GM21786 (cell line): ENCODE results near the gene CRIP3.

ENCODE experiments used
- ATAC-seq: cut with Tn5 transposase; IDR thresholded peaks from one replicate; pipeline ENCODE4 v1.9.1; 2021; ENCODE audit not compliant: unreplicated experiment

CRIP3 gene

DNA sequence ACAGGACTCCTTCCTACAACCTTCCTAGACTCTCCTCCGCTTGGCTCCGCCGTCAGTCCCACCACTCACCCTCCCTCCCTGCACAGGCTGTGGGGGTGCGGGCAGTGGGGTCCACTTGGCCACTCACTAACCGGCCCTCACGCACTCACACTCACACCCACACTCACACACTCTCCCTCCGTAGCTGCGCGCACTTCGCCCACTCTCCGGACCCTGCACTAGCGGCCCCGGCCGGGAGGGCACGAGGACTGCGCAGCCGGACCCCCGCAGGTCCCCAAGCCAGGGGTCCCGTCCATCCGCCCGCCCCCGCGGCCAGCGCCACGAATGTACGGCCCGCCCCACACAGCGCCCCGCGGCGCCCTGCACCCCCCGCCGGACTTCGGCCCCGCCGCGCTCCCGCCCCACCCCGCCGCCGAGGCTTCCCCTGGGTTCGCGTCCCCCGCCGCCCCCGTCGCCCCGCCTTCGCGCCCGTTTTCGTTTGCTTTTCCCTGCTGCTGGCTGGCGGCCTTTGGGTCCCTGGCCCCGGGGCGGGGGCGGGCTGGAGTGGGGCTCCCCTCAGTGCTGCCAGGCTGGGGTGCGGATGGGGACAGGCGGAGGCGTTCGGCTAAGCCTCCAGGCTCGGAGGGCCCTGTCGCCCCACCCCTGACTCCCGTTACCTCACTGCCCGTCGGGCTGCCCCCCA lies 33.6 kb downstream of the CRIP3 start:
- no peak for ATAC-seq

DNA sequence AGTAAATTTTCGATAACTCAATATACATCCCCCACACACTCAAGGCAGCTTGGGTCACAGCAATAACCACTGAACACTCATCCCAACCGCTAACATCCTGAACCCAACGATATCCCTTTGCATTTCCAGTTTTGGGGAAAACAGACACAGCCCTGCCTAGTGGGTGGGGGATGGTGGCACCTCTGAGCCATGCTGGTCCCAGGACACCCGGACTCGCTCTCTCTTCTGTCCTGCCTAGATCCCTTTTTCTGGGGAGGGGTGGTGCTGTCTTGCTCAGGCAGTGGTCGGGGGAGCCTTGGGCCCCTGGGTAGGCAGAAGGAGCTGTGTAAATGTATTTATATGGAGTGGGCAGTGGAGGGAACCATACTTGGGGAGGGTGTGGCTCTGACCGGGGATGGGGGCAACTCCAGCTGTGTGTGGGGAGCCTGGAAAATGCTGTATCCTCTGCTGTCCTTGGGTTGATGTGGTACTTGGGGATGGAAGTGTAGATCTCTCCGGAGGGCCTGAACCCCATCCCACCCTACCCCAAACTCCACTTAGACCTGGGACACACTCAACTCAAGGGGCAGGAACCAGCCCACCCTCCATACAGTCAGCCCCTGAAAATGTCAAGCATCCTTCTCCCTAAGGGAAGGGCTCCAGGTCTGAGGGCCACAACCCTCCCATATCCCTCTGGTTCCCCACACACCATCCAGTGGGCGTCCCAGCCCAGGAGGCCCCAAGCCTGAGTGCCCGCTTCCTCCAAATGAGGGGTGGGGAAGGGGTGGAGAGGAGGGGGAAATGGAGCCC lies 34.3 kb downstream of the CRIP3 start:
- ATAC-seq: no peak

DNA sequence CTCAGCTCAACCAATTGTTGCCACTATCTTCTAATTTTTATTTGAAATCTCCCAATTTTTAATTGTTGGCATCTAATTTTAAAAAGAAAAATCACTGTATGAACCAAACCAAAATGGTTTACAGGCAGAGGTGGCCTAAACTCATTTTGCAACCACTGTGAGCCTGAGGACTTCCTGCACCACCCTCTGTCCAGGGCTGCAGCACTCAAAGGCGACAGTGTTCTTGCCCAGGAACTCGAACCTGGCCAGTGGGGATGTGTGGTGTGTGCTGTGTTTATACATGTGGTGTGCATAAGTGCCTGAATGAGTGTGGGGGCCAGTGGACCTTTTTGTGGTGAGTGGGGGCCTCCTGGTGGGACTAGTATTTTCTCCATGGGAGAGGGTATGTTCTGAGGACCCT lies 34.9 kb downstream of the CRIP3 start:
- ATAC-seq: no peak

- no peak for ATAC-seq
Observed at GRCh38 chr6:43271944-43272343, 36.7 kb downstream of the CRIP3 start.

DNA sequence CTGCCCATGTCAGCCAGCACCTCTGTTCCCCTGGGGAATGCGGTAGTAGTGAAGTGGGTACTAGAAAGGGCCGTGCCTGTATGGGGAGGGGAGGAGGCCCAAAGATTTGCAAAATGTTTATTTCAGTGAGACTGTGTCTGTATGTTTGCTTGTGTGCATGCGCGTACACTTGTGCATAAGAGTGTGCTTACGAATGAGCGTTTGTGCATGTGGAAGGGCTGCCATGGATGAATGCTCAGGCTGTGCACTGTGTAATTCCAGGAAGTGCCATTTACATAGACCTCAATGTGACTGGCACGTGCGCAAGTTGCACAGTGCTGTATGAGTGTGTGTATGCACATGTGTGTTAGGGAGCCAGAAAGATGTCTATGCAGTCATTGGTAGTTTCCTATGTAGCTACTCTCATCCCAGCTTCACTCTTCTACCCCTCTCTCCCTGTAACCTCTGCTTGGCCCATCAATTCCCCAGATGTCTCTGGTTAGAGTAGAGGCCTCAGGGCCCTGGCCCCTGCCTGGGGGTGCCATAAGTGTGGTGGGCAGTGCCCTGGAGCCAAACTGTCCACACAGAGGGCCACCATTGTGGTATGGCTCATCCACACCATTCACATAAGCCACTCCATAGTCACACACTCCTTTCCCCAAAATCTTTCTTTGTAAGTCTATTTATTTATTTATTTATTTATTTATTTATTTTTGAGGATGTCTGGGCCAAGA lies 37.4 kb downstream of the CRIP3 start:
- no peak for ATAC-seq

DNA sequence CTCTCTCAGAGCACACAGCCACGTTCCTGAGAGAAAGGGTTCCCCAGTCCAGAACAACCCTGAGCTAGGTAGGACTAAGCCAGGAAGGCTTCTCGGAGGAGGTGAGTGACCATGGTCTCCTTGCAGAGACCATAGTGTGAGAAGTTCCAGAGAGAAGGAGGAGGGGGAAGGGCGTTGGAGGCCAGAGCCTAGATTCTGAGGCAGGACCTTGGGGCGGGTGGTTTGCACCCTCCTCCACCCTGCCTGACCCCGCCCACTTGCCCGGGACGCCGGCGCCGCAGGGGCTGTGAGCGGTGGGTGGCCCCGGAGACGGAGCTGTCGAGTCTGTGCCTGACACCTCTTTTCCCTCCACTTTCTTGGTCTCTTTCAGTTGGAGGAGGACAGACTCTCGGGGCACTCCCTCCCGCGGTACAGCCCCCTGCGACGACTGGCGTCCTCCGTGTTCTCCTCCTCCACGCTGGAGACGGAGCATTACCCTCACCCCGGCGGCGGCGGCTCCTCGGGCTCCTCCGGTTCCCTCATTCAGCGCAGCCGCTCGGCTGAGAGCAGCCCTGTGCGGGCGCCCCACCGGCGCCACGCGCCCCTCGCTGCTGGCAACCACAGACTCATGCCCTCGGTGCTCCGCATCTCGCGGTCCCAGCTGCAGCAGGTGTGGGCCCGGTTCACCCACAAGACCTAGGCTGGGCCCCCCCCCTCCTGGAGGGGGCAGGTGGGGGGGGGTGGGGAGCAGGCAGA lies 39.2 kb downstream of the CRIP3 start:
- no peak for ATAC-seq

- ATAC-seq: no peak
Observed at GRCh38 chr6:43268782-43269272, 39.8 kb downstream of the CRIP3 start.

DNA sequence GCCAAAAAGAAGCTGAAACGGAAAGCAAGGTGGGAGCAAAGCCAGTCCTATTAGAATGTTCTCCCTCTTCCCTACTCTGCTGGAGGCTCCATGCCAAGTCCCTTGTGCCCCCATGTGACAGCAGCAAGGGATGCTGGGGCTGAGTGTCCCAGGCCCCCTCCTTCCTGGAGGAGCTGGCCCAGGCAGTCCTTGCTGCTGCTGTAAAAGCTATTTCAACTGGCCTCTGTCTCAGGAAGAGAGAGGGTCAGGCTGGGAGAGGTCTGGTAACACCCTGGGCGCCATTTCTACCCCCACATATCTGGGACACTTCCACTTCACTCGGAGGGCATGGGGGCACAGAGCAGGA lies 40.3 kb downstream of the CRIP3 start:
- no peak for ATAC-seq

- ATAC-seq: no peak
Observed at GRCh38 chr6:43267619-43268354, 40.8 kb downstream of the CRIP3 start.

DNA sequence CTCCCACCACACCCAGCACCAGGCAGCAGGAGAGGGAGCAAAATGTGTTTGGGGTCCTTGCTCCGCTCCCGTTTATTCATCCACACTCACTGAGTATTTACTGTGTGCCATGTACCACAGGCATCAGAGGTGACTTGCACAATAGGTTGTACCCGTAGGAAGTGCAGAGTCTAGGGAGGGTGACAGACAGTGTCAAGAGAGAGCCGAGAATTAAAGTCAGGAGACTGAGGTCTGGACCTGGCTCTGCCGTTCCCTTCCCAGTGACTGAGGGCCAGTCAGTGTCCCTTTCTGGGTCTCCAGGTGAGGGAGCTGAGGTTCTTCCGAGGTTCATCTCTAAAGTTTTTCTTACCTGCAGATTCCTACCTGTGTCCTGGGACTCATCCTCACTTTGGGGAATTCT lies 43.1 kb downstream of the CRIP3 start:
- no peak for ATAC-seq

DNA sequence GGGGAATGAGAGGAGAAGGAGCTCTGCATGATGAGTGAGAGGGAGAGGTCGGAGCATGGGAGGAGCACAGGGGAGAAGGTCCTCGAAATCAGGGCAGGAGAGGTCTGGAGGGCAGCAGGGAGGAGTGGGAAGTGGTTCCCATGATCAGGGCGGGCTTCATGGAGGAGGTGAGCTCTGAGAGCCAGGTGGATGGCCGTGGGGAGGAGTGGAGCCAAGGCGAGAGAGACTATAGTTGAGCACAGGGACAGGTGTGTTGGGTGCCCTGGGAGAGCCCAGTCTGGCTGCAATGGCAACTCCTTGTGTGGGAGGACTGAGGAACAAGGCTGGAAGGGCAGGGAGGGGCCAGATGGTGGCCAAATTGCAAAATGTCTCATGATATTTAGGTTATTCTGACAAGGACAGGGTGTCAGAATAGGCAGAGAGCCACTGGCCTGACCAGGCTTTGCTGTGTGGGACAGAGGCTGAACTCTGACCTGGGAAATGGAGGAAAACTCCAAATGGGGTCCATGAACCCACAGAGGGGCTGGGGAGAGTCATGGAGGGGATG lies 44.0 kb downstream of the CRIP3 start:
- no peak for ATAC-seq

DNA sequence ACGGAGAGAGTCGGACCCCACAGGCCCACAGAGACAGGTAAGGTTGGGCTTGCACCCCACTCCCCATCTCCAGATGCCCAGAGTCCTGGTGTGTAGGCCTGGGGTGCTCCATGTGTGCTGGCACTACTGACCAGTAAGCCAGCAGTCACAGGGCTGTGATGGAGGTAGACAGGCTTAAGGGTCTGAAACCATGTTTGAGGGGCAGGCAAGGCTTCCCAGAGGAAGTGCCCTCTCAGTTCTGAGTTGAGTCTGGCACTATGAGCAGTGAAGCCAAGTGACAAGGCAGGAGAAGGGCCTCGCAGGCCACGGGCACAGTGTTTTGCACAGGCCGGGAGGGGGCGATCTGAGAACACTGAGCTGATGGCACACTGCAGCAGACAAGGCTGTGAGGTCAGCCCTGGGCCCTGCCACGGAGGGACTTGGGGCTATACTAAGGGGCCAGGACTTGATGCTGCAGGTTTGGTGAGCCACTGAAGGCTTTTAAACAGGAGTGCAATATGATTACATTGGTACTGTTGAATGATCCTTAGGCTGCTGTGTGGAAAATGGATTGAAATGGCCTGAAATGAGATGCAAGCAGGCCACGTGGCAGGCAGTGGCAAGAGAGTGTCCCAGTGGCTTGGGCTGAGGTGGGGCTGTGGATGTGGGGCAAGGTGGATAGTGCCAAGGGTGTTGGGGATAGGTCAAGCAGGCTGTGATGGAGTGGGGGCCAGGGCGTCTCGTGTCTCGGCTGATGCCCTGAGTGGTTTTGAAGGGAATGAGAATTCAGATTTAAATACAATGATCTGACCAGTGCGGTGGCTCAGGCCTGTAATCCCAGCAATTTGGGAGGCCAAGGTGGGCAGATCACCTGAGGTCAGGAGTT lies 45.1 kb downstream of the CRIP3 start:
- ATAC-seq: peak; percentile 78

GRCh38 chr6:43262780-43263313 lies 45.8 kb downstream of the CRIP3 start:
- no peak for ATAC-seq

- ATAC-seq: no peak
Observed at GRCh38 chr6:43262000-43262779, 46.4 kb downstream of the CRIP3 start.

DNA sequence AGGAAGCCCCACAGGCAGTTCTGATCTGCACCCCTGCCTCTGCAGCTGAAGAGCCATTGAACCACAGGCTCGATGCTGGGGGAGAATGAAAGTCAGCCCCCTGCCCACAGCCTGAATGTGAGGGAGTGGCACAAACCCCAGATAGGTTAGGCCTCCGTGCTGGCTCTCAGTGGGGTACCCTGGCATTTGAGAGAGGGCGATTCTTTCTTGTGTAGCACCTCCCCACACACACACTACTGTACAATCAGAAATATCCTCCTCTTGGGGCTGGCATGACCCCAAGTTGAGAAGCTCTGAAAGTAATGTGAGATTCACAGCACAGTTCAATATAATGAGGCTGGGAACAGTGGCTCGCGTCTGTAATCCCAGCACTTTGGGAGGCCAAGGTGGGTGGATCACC lies 47.4 kb downstream of the CRIP3 start:
- no peak for ATAC-seq

GRCh38 chr6:43260791-43261190 lies 47.8 kb downstream of the CRIP3 start:
- ATAC-seq: no peak

GRCh38 chr6:43258807-43259686 lies 49.6 kb downstream of the CRIP3 start:
- no peak for ATAC-seq
